ENCODE results near the gene RGS6.

Gene RGS6

GRCh38 chr14:72247896-72248465 lies 315.8 kb downstream of the RGS6 start:
- no peak for DNase-seq (ENCODE audit: low spot score)

DNA sequence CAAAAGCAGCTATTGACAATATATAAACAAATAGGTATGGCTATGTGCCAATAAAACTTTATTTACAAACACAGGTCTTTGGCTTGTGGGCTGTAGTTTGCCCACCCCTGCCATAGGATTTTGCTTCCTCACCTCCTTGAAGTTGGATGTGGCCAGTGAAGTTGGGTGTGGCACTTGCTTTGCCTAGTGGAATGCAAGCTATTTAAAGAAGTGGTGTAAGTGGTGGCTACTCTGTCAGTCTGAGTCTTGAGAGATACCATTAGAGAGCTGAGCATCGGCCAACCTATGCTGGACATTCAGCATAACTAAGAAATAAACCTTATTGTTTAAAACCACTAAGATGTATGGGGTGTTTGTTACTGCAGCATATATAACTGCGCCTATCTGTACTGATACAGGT lies 321.3 kb downstream of the RGS6 start:
- DNase-seq (ENCODE audit: low spot score), result no peak

DNA sequence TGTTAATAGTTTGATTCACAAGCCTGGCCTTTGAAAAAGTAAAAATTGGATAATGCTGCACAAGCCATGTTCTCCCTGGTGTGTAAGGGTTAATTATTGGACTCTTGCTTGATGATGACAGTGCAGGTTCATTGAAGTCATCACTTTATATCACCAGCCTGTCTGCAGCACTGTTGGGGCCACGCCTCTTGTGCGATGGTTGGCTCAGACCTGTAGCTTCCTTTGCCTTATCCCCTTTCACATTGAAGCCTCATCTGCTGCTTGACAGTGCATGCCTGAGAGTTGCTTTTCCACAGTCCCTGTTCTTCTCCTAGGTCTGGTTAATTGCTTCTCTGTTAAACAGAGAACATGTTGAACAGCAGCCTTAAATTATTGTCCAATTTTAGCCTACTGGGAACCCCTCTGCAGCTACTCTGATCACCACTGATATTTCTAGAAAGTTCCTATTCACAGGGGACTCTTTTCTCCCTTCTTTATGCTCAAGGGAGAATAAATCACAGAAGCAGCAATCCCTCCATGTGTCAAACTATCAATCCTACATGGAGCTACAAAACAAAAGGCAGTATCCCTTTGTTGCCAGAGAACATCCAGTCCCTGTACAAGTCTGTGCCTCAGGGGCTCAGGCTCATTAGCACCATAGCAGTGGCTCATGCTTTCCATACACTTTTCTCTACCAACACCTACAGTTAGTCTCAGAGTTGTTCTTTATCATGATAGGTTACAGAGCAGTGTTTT lies 322.1 kb downstream of the RGS6 start:
- DNase-seq (ENCODE audit: low spot score), result no peak

- DNase-seq (ENCODE audit: low spot score), result no peak
Measured at GRCh38 chr14:72254937-72255472, 322.8 kb downstream of the RGS6 start.

DNA sequence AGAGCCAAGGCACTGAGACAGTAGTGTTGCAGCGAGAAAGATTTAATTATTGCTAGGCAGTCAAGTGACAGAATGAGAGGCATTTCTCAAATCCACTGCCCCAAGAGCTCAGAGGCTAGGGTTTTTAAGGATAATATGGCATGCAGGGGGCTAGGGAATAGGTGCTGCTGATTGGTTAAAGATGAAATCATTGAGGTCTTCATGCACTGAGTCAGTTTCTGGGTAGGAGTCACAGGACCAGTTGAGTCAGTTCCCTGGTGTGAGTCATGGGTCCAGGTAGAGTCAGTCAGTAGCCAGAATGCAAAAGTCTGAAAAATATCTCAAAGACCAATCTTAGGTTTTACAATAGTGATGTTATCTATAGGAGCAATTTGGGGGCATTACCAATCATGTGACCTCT lies 323.8 kb downstream of the RGS6 start:
- DNase-seq (ENCODE audit: low spot score), result no peak

- no peak for DNase-seq (ENCODE audit: low spot score)
Measured at GRCh38 chr14:72261068-72261467, 328.8 kb downstream of the RGS6 start.

- DNase-seq (ENCODE audit: low spot score), result no peak
Measured at GRCh38 chr14:72262771-72263170, 330.5 kb downstream of the RGS6 start.

- no peak for DNase-seq (ENCODE audit: low spot score)
Measured at GRCh38 chr14:72264716-72265115, 332.5 kb downstream of the RGS6 start.

DNA sequence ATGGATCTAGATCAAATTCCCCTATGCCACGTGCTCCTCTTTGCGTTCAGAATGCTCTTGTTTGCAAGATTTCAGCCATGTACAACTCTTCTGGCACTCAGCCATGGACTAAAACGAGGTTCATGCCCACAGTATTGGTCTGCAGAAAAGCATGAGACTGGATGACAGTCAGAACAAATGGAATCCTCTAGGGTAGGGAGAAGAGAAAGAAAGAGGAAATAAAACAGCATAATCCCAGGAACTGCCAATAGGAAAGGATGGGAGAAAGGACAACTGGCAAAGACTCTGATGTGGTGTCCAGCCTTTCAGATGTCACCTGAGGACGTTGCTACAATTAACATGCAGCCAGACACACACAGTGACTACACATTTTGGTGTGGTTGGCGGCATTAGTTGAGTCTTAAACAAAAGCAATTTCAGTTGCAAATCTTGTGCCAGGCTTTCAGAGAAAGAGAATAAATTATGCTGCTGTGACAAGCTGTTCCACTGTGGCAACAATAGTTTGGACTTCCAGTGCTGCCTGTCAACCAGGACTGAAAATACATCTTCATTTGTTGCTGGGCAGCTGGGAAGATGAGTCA lies 338.0 kb downstream of the RGS6 start:
- no peak for DNase-seq (ENCODE audit: low spot score)

DNA sequence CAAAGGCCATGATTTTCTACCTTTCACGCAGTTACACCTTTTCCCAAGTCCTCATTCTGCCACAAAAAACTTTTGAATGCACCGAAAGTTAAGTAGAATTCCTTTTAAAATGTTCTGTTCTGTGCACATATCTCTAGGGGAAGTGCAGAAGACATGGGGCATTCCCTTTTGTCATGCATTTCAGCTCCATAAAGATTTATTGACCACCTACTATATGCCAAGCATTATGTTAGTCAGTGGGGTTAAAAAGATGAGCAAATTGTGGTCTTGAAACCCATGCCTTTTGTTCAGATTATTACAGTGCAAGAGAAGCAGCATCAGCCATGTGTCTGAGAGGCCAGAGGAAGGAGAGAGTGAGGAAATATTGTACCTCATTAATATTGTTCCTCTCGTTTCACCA lies 338.5 kb downstream of the RGS6 start:
- DNase-seq (ENCODE audit: low spot score), result no peak

GRCh38 chr14:72275242-72275641 lies 343.0 kb downstream of the RGS6 start:
- no peak for DNase-seq (ENCODE audit: low spot score)

GRCh38 chr14:72278316-72278715 lies 346.1 kb downstream of the RGS6 start:
- no peak for DNase-seq (ENCODE audit: low spot score)

GRCh38 chr14:72284176-72284575 lies 351.9 kb downstream of the RGS6 start:
- DNase-seq (ENCODE audit: low spot score), result no peak

- no peak for DNase-seq (ENCODE audit: low spot score)
Measured at GRCh38 chr14:72290241-72290640, 358.0 kb downstream of the RGS6 start.

DNA sequence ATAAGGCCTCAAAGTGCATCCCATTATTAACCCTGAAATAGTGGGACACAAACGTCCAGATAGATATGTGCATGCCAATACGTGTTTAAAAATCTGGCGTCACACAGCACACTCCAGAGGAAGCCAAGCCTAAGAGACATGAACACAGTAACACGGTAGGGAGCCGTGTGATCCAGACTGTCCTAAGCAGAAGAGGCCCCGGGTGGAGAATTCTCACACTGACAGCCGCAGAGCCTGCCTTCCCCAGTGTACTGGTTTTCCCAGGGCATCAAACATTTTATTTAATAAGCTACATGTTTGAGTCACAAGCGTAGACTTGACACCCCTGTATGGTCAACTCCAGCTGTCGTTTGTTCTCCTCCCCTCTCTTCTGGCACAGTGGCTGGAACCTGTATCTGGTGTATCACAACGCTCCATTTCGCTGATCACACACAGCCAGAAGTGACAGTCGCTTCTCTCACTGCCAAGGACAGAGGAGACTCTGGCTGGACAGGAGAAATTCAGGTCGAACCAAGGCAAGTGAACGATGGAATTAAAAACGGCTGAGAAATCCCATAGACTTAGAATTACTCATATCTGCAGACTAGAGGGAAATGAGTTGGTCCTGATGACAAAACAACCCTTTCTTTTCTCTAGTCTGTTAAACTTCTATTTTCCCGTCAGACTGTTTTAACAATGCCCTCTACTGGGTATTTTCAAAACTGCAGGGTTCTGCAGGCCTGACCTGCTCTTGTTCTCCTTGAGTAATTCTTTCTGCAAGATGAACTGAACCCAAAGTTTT lies 359.9 kb downstream of the RGS6 start:
- no peak for DNase-seq (ENCODE audit: low spot score)

- DNase-seq (ENCODE audit: low spot score), result no peak
Measured at GRCh38 chr14:72292689-72293024, 360.4 kb downstream of the RGS6 start.

DNA sequence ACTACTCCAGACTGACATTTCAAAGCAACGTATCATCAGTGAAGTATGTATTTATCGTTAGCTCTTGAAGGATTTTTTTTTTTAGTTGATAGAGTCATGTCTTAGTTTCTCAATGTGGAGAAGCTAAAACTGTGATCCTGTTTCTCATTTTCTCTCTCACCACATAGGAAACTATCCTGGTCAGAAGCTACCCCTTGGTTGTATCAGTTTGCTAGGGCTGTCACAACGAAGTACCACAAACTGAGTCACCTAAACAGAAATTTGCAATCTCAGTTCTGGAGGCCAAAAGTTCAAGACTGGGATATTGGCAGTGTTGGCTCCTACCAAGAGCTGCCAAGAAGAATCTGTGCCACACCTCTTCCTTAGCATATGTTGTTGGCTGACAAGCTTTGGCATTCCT lies 369.1 kb downstream of the RGS6 start:
- no peak for DNase-seq (ENCODE audit: low spot score)

- no peak for DNase-seq (ENCODE audit: low spot score)
Measured at GRCh38 chr14:72303930-72304329, 371.7 kb downstream of the RGS6 start.

GRCh38 chr14:72305561-72305960 lies 373.3 kb downstream of the RGS6 start:
- no peak for DNase-seq (ENCODE audit: low spot score)

DNA sequence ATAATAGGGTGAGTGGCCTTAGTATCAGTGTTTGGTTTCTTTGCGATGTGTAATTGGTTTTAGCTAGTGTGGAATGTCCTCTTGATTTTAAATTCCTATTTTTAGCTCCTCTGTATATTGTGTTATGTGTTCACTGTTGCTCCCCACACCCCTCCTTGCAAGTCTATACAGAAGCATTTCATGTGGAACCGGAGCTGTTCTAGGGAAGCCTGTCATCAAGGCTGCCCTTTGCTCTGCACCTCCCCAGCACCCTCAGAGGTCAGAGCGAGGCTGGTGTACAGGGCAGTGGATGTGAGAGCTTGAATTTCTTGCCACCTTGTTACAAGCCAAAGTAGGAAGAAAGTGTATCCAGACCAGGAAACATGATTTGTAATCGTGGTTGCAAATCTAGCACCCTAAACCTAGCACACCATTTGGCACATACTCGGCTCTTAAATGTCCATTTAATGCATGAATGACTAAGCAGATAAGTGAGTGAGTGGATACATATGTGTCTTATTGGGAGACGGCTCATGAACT lies 376.8 kb downstream of the RGS6 start:
- no peak for DNase-seq (ENCODE audit: low spot score)

DNA sequence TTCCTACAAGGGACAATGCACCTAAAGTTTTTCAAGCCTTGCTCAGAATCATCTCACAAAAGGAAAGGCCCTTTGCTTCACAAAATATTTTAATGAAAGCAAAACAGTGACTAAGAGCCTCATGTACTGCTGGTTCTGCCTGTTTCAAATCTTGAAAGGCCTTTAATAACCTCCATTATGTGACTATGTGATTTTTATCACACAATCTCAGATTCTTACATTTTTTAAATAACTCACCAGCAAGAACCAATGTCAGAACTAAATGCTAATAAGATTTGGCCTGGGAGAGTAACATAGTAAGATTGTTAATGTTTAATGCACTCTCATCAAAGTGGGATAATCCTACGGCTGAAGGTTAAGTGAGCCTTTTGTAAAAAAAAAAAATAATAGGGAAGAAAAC lies 378.9 kb downstream of the RGS6 start:
- no peak for DNase-seq (ENCODE audit: low spot score)

DNA sequence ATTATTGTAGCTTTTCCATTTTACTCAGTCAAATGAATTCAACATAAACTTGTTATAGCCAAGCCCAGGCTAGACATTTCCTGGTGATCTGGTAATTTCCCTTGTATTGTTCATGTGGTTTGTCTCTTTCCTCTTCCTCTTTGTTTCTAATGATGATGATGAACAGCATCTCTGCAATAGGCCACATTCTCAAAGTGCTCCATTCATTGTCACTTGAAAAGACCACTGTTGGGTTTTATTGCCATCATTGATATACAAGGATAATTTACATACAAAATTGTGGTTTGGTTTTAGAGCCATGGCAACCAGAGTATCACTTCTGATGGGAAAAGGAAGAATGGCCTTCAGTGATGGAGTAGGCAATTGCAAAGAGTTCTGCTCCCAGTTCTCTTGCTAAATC lies 379.3 kb downstream of the RGS6 start:
- no peak for DNase-seq (ENCODE audit: low spot score)

Data from CD4-positive, alpha-beta T cell treated with Interleukin-6 at 100 ng/mL for 8 hours (primary cell).